Astrocyte (in vitro differentiated cells and primary cell): ENCODE results near the gene LPCAT3.

ENCODE experiments used
- CTCF ChIP-seq: IDR thresholded peaks from 2 replicates; pipeline ENCODE4 v1.5.1; 2011; ENCODE audit warnings: low read depth, mild to moderate bottlenecking, inconsistent platforms, low read length, moderate library complexity; ENCODE audit not compliant: insufficient read depth
- EZH2 ChIP-seq: IDR thresholded peaks from 2 replicates; pipeline ENCODE4 v1.6.1; 2012; ENCODE audit warnings: mild to moderate bottlenecking, low read length, inconsistent platforms; ENCODE audit not compliant: insufficient read depth

GRCh38 chr12:6951551-6952120 lies 66.6 kb downstream of the LPCAT3 start:
- TF ChIP-seq CTCF (no peak), EZH2 (no peak)
